Testis (tissue), 5 donors: Measurements from ENCODE around the gene MRPL2. TPM values are rescaled to one million over a fixed set of nuclear protein-coding genes. Genes with fewer than 3 reads are reported as not detected.

Experiments used
- DNase-seq: peaks from one replicate; pipeline ENCODE4 v3.0.0-alpha.2; 2019
- H3K27ac ChIP-seq, 2 donors: fragments of 200-600 bp; sonication (generic); one replicate each; pipeline ENCODE4 v1.5.1; 2019
- H3K27me3 ChIP-seq: fragments of 200-600 bp; sonication (generic); one replicate; pipeline ENCODE4 v1.5.1; 2019
- H3K36me3 ChIP-seq: fragments of 200-600 bp; sonication (generic); one replicate; pipeline ENCODE4 v1.5.1; 2017; ENCODE audit warnings: low read depth; ENCODE audit errors: missing control alignments
- H3K4me1 ChIP-seq: fragments of 200-600 bp; sonication (generic); one replicate; pipeline ENCODE4 v1.5.1; 2019
- H3K4me3 ChIP-seq, 2 donors: fragments of 200-600 bp; sonication (generic); one replicate each; pipeline ENCODE4 v1.5.1; 2017 to 2019
- H3K9me3 ChIP-seq: fragments of 200-600 bp; sonication (generic); one replicate; pipeline ENCODE4 v1.5.1; 2017
- POLR2A ChIP-seq: fragments of 450-650 bp; IDR thresholded peaks from one replicate; pipeline ENCODE4 v1.6.1; 2017; ENCODE audit warnings: antibody characterized with exemption, mild to moderate bottlenecking, moderate library complexity
- WGBS, 2 donors: methylation state at CpG; one replicate each; pipeline ENCODE4 v1.1.5; 2018; 5-methylcytosine and 5-hydroxymethylcytosine counted together
- intact Hi-C: fragments of 100-400 bp; cut with DNase I; formaldehyde crosslinking; loops from one replicate; pipeline ENCODE4 v1.15.1; 2023; ENCODE audit warnings: low total_unique reads
- long read RNA-seq, 2 donors: transcript quantifications; one replicate each; lab custom pipeline, GENCODE V29; 2026
- polyA plus RNA-seq: library from polyadenylated mRNA; stranded (reverse); fragments of 350-450 nt; fragmentation: Illumina TruSeq; extraction: RNeasy Lipid Tissue Mini Kit (QIAGEN cat#74804); gene quantifications from one replicate; pipeline ENCODE4 v1.2.3, GENCODE V29; 2014; ENCODE audit warnings: low read depth, low replicate concordance; ENCODE audit not compliant: insufficient read depth
- total RNA-seq, 2 donors: library from RNA; depleted of rRNA; stranded (reverse); fragments of >200 nt; gene quantifications; one replicate each; pipeline ENCODE4 v1.2.3, GENCODE V29; 2016
- TF ChIP-seq, protein P1 (sequence below), 3 experiments: fragments of 450-650 bp in 2 of 3; fragments of 200-600 bp in 1 of 3; sonication (generic) in 1 of 3; IDR thresholded peaks; one replicate each; pipeline ENCODE4 v1.5.1; 2016 to 2019; ENCODE audit warnings: antibody characterized with exemption in 3 of 3, mild to moderate bottlenecking in 2 of 3, moderate library complexity in 1 of 3

MRPL2 gene
- total RNA-seq (10 to 100 TPM; 37.2 to 54.8 TPM), polyA plus RNA-seq (72.8 TPM)
- long read RNA-seq, donor 1, transcript MRPL2-202 (7 exons, 1,588 nt): major isoform, 12 of 46 reads
- long read RNA-seq, donor 1, partial matches to known transcripts: 26 of 46 reads
- long read RNA-seq, donor 1, other reads (novel, unspliced or antisense): 0 of 46 reads
- long read RNA-seq, donor 2, transcript MRPL2-202 (7 exons, 1,588 nt): major isoform, 9 of 13 reads
- long read RNA-seq, donor 2, partial matches to known transcripts: 0 of 13 reads
- long read RNA-seq, donor 2, other reads (novel, unspliced or antisense): 0 of 13 reads

DNA sequence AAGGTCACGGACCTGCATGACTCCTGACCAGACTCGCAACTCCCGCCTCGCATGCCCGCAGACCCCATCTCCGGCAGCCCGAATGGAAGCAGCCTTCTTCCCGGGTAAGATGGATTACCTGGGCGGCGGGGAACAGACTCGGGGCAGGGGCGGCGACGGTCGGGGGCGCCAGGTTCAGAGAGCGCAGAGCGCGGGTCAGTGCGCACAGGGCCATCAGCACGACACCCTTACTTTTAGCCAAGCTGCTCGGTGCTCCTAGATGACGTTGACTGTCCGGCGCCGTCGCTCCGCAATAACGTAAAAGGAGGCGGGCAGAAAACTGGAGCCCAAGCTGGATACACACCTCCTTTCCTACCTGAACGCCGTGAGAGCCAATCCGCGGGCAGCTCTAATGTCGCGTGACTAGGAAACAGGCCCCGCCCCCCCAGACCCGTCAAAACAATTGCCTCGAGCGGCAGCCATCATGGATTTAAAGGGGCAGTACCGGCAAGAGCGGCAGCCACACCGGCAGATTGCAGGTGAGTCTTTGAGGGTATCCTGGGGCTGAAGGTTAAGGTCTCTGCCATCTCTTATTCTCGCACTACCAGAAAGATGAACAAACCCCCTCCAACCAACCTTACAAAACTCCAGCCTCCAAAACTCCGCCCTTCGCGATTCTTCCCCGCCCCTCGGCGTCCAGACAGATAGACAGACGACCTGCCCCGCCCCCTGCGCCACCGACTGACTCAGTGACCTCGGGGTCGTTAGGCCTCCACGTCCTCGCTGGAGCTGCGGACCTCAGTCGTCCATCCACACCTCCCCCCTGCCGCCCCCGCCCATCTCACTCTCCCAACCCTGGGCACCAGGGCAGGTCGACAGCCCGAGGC is at the start of gene MRPL2, which contains the start of gene KLC4:
Gene MRPL2, minus strand, starts transcription at position 267 of the 866 bp plus-strand sequence. Its CDS starts 53 bp downstream, at position 214.
Gene KLC4, plus strand, starts transcription at position 464 of the 866 bp plus-strand sequence. CDS start 1,705 bp downstream, outside the sequence.
- H3K27me3 ChIP-seq: no peaks in the 10 kb centered on the region
- peak; percentile 99 for DNase-seq
- peaks cover 22% of the 10 kb centered on the region for H3K4me1 ChIP-seq
- intact Hi-C loops: no loop called here
- H3K36me3 ChIP-seq: no peaks in the 10 kb centered on the region
- peak within 1 kb of the TSS; percentile 80 to 93 for H3K27ac ChIP-seq
- peak within 1 kb of the TSS; percentile 87 to 94 for H3K4me3 ChIP-seq
- WGBS, 2 donors: 0% methylated on average over 20 to 64 of the region's 64 CpGs
- no peaks in the 10 kb centered on the region for H3K9me3 ChIP-seq
- TF ChIP-seq, protein P1, sequence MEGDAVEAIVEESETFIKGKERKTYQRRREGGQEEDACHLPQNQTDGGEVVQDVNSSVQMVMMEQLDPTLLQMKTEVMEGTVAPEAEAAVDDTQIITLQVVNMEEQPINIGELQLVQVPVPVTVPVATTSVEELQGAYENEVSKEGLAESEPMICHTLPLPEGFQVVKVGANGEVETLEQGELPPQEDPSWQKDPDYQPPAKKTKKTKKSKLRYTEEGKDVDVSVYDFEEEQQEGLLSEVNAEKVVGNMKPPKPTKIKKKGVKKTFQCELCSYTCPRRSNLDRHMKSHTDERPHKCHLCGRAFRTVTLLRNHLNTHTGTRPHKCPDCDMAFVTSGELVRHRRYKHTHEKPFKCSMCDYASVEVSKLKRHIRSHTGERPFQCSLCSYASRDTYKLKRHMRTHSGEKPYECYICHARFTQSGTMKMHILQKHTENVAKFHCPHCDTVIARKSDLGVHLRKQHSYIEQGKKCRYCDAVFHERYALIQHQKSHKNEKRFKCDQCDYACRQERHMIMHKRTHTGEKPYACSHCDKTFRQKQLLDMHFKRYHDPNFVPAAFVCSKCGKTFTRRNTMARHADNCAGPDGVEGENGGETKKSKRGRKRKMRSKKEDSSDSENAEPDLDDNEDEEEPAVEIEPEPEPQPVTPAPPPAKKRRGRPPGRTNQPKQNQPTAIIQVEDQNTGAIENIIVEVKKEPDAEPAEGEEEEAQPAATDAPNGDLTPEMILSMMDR (IDR thresholded peaks at IDR 0.05): peak in 1 of 3 experiments; percentile 21
- TF ChIP-seq POLR2A: peak; percentile 21

DNA sequence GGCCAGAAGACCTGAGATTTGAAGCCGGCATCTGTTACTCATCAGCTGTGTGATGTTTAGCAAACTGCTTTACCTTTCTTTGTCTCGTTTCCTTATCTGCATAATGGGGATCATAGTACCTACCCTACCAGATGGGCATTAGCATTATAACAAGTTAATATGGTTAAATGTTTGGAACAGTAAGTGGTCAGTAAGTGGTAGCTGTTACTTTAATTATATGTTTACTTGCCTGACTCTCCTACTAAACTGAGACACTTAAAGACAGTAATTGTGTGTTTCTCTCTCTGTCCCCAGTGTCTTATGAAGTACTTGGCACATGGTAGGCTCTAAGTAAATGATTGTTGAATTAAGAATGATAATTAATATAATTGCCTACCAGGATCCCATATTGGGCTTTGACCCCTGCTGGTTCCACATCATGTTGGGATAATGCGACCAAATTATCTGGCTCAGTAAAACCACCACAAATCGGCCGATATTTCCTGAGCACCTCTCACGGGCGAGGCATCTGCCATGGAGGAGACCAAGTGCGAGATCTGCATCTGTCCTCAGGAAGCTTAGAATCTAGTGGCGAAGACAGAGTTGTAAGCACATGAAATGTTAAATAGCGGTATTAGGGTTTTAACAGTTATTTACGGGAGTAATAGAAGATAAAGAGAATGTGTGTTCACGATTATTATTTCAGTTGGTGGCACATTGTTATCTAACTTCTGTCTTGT is 48.3 kb upstream of the MRPL2 start:
- 91 to 96% methylated on average over 12 of the region's 12 CpGs for WGBS, 2 donors
- Histone ChIP-seq H3K36me3 (no peaks in the 10 kb centered on the region), H3K9me3 (no peaks in the 10 kb centered on the region), H3K27ac (no peak overlapping the region), H3K27me3 (no peaks in the 10 kb centered on the region), H3K4me3 (no peak overlapping the region), H3K4me1 (no peaks in the 10 kb centered on the region)
- TF ChIP-seq, protein P1 (IDR thresholded peaks at IDR 0.05): no peak
- no peak for TF ChIP-seq POLR2A
- intact Hi-C loops: no loop called here
- DNase-seq: no peak

DNA sequence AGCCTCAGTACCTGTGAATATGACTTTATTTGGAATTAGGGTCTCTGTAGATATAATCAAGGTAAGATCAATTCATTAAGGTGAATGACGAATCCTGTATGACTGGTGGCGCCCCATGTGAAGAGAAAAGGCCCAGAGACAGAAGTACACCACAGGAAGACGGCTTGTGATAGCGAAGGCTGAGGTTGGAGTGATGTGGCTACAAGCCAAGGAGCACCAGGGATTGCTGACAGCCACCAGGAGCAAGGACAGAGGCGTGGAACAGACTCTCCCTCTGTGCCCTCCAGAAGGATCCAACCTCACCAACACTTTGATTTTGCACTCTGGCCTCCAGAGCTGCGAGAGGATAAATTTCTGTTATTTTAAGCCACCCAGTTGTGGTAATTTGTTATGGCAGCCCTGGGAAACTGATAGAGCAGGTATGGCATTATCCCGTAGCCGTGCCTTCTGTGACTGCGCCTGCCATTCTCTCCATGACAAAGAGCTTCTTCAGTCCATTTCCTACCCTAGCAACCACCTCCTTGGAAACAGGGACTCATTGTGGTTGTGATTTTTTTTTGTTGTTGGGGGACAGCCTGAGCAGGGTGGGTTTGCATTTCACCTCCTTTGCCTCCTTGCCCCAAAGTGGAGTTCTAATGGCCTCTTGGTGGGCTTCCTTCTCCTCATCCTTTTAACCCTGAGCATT is 46.4 kb upstream of the MRPL2 start:
- no peak for DNase-seq
- intact Hi-C loops: no loop called here
- 90 to 91% methylated on average over 9 of the region's 9 CpGs for WGBS, 2 donors

More for the DNA sequence above, 46.4 kb upstream of the MRPL2 start:
- H3K4me3 ChIP-seq: no peak overlapping the region
- H3K27ac ChIP-seq: no peak overlapping the region
- TF ChIP-seq, protein P1 (IDR thresholded peaks at IDR 0.05): no peak
- no peak for TF ChIP-seq POLR2A
- H3K27me3 ChIP-seq: no peaks in the 10 kb centered on the region
- H3K4me1 ChIP-seq: no peaks in the 10 kb centered on the region
- no peaks in the 10 kb centered on the region for H3K36me3 ChIP-seq
- H3K9me3 ChIP-seq: no peaks in the 10 kb centered on the region
